Endodermal cell (in vitro differentiated cells): Measurements from ENCODE around the gene BAHCC1. TPM values are rescaled to one million over a fixed set of nuclear protein-coding genes. Genes with fewer than 3 reads are reported as not detected.
A peak's percentile ranks its signal among the peaks of the same experiment; 100 is the strongest.

ENCODE experiments used
- DNase-seq: peaks from one replicate; pipeline ENCODE4 v3.0.0-alpha.2; 2017
- H3K27ac ChIP-seq: 2 replicates; pipeline ENCODE4 v1.5.1; 2013; ENCODE audit warnings: mild to moderate bottlenecking, low read depth, low read length, moderate library complexity
- H3K27me3 ChIP-seq: 2 replicates; pipeline ENCODE4 v1.6.1; 2013; ENCODE audit warnings: mild to moderate bottlenecking, low read length, moderate library complexity; ENCODE audit not compliant: insufficient read depth, control insufficient read depth, poor library complexity, severe bottlenecking
- H3K36me3 ChIP-seq: 2 replicates; pipeline ENCODE4 v1.7.0; 2013; ENCODE audit warnings: mild to moderate bottlenecking, low read length, moderate library complexity; ENCODE audit not compliant: control insufficient read depth, insufficient read depth
- H3K4me1 ChIP-seq: one replicate; pipeline ENCODE4 v1.7.0; 2013; ENCODE audit warnings: low read length; ENCODE audit not compliant: control insufficient read depth, insufficient read depth
- H3K4me3 ChIP-seq: 2 replicates; pipeline ENCODE4 v1.5.1; 2013; ENCODE audit warnings: mild to moderate bottlenecking, low read length, moderate library complexity
- H3K9ac ChIP-seq: 2 replicates; pipeline ENCODE4 v1.6.1; 2013; ENCODE audit warnings: mild to moderate bottlenecking, low read length, moderate library complexity; ENCODE audit not compliant: poor library complexity, severe bottlenecking; ENCODE audit errors: extremely low read depth
- H3K9me3 ChIP-seq: 2 replicates; pipeline ENCODE4 v1.6.1; 2013; ENCODE audit warnings: mild to moderate bottlenecking, low read length, moderate library complexity; ENCODE audit not compliant: control insufficient read depth
- H3K27ac Mint-ChIP-seq: 2 replicates; pipeline ENCODE4 v1.8.0; 2020; ENCODE audit warnings: mixed read lengths
- H3K27me3 Mint-ChIP-seq: 2 replicates; pipeline ENCODE4 v1.8.0; 2021; ENCODE audit warnings: mild to moderate bottlenecking, mixed read lengths; ENCODE audit not compliant: insufficient read depth
- H3K36me3 Mint-ChIP-seq: 2 replicates; pipeline ENCODE4 v1.8.0; 2020; ENCODE audit warnings: low read depth, mixed read lengths
- H3K4me1 Mint-ChIP-seq: 2 replicates; pipeline ENCODE4 v1.8.0; 2020; ENCODE audit warnings: mixed read lengths
- H3K4me3 Mint-ChIP-seq: 2 replicates; pipeline ENCODE4 v1.8.0; 2020; ENCODE audit warnings: mild to moderate bottlenecking, moderate library complexity, mixed read lengths
- H3K9me3 Mint-ChIP-seq: 2 replicates; pipeline ENCODE4 v1.8.0; 2020; ENCODE audit warnings: mild to moderate bottlenecking, mixed read lengths
- WGBS, 2 experiments: methylation state at CpG; one replicate each; pipeline versions ENCODE4 v1.1.5 to v1.1.7; 2013; ENCODE audit warnings: missing lambda C conversion rate in 2 of 2, mixed read lengths in 1 of 2; ENCODE audit not compliant: insufficient coverage in 1 of 2, insufficient read length in 1 of 2; 5-methylcytosine and 5-hydroxymethylcytosine counted together
- total RNA-seq, 2 donors: library from RNA; stranded (reverse); fragmentation: NEBNext Ultra II Directional in 1 of 2; extraction: Animal tissue kit (Norgen Biotek cat#: 25700) in 1 of 2; gene quantifications; 2 replicates in 1 of 2; 3 replicates in 1 of 2; pipeline ENCODE4 v1.2.1, GENCODE V29; 2021
- TF ChIP-seq, protein P1 (sequence below): fragments of 200-600 bp; sonication (generic); conservative IDR thresholded peaks from 2 replicates; pipeline ENCODE4 v1.5.0; 2021; ENCODE audit warnings: antibody characterized with exemption, mild to moderate bottlenecking

The BAHCC1 gene
- total RNA-seq, 2 donors from 2014 or later: 63.9 to 78.1 TPM

DNA sequence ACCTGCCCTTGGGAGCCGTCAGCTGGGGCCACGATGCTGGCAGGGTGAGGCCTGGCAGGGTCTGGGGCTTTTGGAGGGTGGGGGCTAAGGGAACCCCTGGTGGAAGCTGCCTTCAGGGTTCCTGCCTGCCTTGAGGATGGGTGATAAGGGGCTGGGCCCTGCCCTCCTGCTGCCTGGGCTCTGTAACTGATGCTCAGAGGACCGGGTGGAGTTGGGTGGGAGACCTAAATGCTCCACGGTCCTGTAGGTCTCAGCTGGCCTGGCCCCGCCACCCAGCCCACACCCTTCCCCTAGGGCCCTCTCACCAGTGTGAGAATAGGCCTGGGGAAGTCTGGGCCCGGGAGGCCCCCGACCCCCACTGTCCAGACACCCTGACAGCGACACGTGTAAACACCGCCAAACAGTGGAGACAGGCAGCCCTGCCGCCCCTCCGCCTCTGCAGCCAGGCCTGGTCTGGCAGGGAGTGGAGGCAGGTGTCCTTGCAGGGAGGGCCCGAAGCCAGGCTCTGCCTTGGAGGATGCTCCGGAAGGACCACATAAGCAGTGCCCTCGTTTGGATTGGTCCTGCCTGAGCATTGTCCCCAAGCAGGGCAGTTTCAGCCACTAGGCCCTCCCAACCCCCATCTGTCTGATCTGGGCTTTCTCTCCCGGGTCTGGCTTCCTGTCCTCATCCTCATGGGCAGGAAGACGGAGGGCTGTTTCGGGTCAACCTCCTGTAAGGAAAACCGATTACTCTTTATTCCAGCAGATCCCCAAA, 6.5 kb upstream of the BAHCC1 start:
- H3K4me3 ChIP-seq: no peak overlapping the region
- peaks cover 26% of the 10 kb centered on the region for H3K4me1 Mint-ChIP-seq
- DNase-seq: peak; percentile 83
- peaks cover 17% of the 10 kb centered on the region for H3K4me1 ChIP-seq
- no peak overlapping the region for H3K9ac ChIP-seq
- H3K36me3 Mint-ChIP-seq: peaks cover 19% of the 10 kb centered on the region
- H3K9me3 ChIP-seq: no peaks in the 10 kb centered on the region
- peaks cover 12% of the 10 kb centered on the region for H3K27me3 ChIP-seq
- H3K27me3 Mint-ChIP-seq: peaks cover 53% of the 10 kb centered on the region
- WGBS, 2 experiments: 61 to 67% methylated on average over 10 to 19 of the region's 19 CpGs
- H3K27ac ChIP-seq: peak overlapping the region; percentile 89
- peaks cover 6% of the 10 kb centered on the region for H3K36me3 ChIP-seq
- H3K27ac Mint-ChIP-seq: peak overlapping the region; percentile 30
- TF ChIP-seq, protein P1, sequence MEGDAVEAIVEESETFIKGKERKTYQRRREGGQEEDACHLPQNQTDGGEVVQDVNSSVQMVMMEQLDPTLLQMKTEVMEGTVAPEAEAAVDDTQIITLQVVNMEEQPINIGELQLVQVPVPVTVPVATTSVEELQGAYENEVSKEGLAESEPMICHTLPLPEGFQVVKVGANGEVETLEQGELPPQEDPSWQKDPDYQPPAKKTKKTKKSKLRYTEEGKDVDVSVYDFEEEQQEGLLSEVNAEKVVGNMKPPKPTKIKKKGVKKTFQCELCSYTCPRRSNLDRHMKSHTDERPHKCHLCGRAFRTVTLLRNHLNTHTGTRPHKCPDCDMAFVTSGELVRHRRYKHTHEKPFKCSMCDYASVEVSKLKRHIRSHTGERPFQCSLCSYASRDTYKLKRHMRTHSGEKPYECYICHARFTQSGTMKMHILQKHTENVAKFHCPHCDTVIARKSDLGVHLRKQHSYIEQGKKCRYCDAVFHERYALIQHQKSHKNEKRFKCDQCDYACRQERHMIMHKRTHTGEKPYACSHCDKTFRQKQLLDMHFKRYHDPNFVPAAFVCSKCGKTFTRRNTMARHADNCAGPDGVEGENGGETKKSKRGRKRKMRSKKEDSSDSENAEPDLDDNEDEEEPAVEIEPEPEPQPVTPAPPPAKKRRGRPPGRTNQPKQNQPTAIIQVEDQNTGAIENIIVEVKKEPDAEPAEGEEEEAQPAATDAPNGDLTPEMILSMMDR: no peak
- no peaks in the 10 kb centered on the region for H3K9me3 Mint-ChIP-seq
- no peak overlapping the region for H3K4me3 Mint-ChIP-seq

GRCh38 chr17:81389585-81389984, 5.7 kb upstream of the BAHCC1 start:
- TF ChIP-seq, protein P1: no peak
- Histone ChIP-seq H3K9ac (no peak overlapping the region), H3K9me3 (no peaks in the 10 kb centered on the region), H3K36me3 (peaks cover 6% of the 10 kb centered on the region), H3K4me3 (no peak overlapping the region), H3K27ac (peak overlapping the region; percentile 89), H3K4me1 (peaks cover 17% of the 10 kb centered on the region), H3K27me3 (peaks cover 12% of the 10 kb centered on the region)
- no peaks in the 10 kb centered on the region for H3K9me3 Mint-ChIP-seq
- WGBS, 2 experiments: 66 to 100% methylated on average over 1 to 10 of the region's 10 CpGs
- no peak overlapping the region for H3K27ac Mint-ChIP-seq
- DNase-seq: no peak
- H3K4me3 Mint-ChIP-seq: peak overlapping the region; percentile 13
- H3K27me3 Mint-ChIP-seq: peaks cover 50% of the 10 kb centered on the region
- peaks cover 32% of the 10 kb centered on the region for H3K4me1 Mint-ChIP-seq
- H3K36me3 Mint-ChIP-seq: peaks cover 19% of the 10 kb centered on the region

GRCh38 chr17:81390029-81390872, 5.0 kb upstream of the BAHCC1 start:
- Histone ChIP-seq H3K9ac (no peak overlapping the region), H3K9me3 (no peaks in the 10 kb centered on the region), H3K36me3 (peaks cover 6% of the 10 kb centered on the region), H3K27ac (peak overlapping the region; percentile 89), H3K4me3 (no peak overlapping the region), H3K27me3 (peaks cover 11% of the 10 kb centered on the region), H3K4me1 (peaks cover 17% of the 10 kb centered on the region)
- Mint-ChIP-seq H3K27me3 (peaks cover 43% of the 10 kb centered on the region), H3K27ac (no peak overlapping the region), H3K4me3 (peak overlapping the region; percentile 13), H3K4me1 (peaks cover 35% of the 10 kb centered on the region), H3K9me3 (no peaks in the 10 kb centered on the region), H3K36me3 (peaks cover 19% of the 10 kb centered on the region)
- WGBS, 2 experiments: 55 to 64% methylated on average over 2 to 17 of the region's 17 CpGs
- TF ChIP-seq, protein P1: no peak
- no peak for DNase-seq
